Smooth muscle cell of trachea (primary cell): ENCODE data around the gene RIN2. TPM values are rescaled to one million over a fixed set of nuclear protein-coding genes. Genes with fewer than 3 reads are reported as not detected.

Source experiments
- total RNA-seq: library from RNA; depleted of rRNA; stranded (reverse); fragments of >200 nt; gene quantifications from 2 replicates; pipeline ENCODE4 v1.2.1, GENCODE V29; 2014

Gene RIN2
- 48.1 and 59.2 TPM in 2 replicates for total RNA-seq

GRCh38 chr20:19758133-19758500 lies at the start of gene RIN2:
RIN2 (plus strand) TSS chr20:19758258; CDS start chr20:19889602, 131,344 bp downstream.

